Thyroid gland (tissue), 4 donors: Measurements from ENCODE around the gene DEPP1.

Source experiments
- POLR2A ChIP-seq, 2 donors: fragments of 450-650 bp; IDR thresholded peaks; one replicate each; pipeline ENCODE4 v1.6.1; 2017; ENCODE audit warnings: antibody characterized with exemption in 2 of 2, mild to moderate bottlenecking in 2 of 2, moderate library complexity in 1 of 2
- TF ChIP-seq, protein P1 (sequence below), 6 experiments: fragments of 200-600 bp in 3 of 6; fragments of 450-650 bp in 3 of 6; sonication (generic) in 3 of 6; IDR thresholded peaks; one replicate each; pipeline ENCODE4 v1.5.1; 2016 to 2019; ENCODE audit warnings: antibody characterized with exemption in 6 of 6, mild to moderate bottlenecking in 2 of 6, inconsistent platforms in 1 of 6, moderate library complexity in 1 of 6

DNA sequence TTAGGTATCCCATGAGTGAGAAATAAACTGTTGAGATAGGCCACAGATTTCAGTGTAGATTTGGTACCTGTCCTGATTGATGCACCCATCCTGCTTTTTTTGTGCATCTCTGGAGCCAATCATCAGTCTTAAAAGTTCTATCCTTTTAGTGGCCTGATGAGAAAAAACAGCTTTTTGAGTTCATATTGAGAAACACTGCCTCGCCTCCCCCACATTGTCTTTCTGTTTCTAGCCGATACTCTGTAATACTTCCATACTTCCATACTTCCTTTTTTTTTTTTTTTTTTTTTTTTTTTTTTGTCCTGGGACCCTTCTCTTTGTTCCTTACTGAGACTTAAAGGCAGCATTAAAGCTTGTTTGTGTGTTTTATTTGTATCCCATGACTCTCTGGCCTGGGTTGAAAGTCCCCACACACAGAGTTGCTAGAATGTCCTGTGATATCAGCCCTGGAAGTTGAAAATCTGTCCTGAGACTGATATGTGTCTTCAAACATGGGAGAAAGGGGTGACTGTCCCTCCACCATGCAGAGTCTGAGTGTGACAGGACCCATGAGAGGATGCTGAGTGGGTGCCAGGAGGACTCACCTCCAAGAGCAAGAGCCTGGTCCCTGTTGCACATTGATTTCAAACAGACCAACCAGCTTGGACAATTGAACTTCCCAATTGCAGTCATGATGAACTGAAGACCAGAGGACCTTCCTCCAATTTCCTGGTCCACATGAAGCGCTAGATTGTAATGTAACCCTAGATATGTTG is 27.8 kb upstream of the DEPP1 start:
- TF ChIP-seq, protein P1, sequence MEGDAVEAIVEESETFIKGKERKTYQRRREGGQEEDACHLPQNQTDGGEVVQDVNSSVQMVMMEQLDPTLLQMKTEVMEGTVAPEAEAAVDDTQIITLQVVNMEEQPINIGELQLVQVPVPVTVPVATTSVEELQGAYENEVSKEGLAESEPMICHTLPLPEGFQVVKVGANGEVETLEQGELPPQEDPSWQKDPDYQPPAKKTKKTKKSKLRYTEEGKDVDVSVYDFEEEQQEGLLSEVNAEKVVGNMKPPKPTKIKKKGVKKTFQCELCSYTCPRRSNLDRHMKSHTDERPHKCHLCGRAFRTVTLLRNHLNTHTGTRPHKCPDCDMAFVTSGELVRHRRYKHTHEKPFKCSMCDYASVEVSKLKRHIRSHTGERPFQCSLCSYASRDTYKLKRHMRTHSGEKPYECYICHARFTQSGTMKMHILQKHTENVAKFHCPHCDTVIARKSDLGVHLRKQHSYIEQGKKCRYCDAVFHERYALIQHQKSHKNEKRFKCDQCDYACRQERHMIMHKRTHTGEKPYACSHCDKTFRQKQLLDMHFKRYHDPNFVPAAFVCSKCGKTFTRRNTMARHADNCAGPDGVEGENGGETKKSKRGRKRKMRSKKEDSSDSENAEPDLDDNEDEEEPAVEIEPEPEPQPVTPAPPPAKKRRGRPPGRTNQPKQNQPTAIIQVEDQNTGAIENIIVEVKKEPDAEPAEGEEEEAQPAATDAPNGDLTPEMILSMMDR (IDR thresholded peaks at IDR 0.05), result no peak
- TF ChIP-seq POLR2A (IDR thresholded peaks at IDR 0.05), result no peak
